Measurements from ENCODE around the gene SPAG16.

DNA sequence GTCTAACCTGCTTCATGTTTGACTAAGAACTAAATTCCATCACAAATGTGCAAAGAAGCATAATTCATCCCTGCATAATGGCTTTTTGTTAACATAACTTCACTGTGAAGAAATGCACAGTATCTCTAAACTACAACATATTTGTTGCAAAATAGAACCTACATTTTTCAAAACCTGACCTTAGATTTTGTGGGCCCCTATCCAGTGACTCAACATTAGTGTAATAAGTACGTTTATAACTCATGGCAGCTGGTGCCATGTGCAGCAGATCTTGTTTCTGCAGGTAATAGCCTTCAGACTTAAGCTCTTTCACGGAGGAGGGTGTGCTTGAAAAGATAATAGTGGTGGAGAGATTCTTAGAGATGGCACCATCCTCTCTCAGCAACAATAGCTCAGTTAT, 1098.0 kb downstream of the SPAG16 start:
- TF ChIP-seq, protein P1, sequence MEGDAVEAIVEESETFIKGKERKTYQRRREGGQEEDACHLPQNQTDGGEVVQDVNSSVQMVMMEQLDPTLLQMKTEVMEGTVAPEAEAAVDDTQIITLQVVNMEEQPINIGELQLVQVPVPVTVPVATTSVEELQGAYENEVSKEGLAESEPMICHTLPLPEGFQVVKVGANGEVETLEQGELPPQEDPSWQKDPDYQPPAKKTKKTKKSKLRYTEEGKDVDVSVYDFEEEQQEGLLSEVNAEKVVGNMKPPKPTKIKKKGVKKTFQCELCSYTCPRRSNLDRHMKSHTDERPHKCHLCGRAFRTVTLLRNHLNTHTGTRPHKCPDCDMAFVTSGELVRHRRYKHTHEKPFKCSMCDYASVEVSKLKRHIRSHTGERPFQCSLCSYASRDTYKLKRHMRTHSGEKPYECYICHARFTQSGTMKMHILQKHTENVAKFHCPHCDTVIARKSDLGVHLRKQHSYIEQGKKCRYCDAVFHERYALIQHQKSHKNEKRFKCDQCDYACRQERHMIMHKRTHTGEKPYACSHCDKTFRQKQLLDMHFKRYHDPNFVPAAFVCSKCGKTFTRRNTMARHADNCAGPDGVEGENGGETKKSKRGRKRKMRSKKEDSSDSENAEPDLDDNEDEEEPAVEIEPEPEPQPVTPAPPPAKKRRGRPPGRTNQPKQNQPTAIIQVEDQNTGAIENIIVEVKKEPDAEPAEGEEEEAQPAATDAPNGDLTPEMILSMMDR (IDR thresholded peaks at IDR 0.05): no peak
- TF ChIP-seq EZH2 (IDR thresholded peaks at IDR 0.05; ENCODE audit: borderline replicate concordance, insufficient read depth, low read depth, low read length, poor library complexity, severe bottlenecking): no peak

Measured in B cell (primary cell).